NCI-H2171 treated with DMSO at 0.1 percent for 48 hours (cell line): ENCODE results near the gene CMPK1.

Experiments
- DNase-seq: peaks from one replicate; lab custom pipeline; 2025; lab: John Stamatoyannopoulos, UW

The CMPK1 gene

GRCh38 chr1:47396671-47397196 is 63.1 kb downstream of the CMPK1 start:
- DNase-seq, result no peak

- no peak for DNase-seq
These were observed 65.7 kb downstream of the CMPK1 start for GRCh38 chr1:47399138-47399845.

DNA sequence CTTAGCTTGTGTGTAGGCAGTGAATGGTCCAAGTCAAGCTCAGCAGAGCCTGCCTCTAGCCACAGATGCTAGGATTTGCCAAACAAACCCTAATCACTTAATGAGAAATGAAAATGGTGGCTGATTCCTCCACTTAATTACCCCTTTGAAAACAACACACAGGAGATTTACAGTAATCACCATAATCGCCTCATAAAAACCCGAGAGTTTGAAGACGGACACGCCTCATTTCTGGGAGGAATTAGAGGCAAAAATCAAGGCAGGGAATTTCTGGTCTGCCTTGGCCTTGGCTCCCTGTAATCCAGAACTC is 66.2 kb downstream of the CMPK1 start:
- DNase-seq, result no peak

- no peak for DNase-seq
These were observed 68.2 kb downstream of the CMPK1 start for GRCh38 chr1:47401761-47402160.

DNA sequence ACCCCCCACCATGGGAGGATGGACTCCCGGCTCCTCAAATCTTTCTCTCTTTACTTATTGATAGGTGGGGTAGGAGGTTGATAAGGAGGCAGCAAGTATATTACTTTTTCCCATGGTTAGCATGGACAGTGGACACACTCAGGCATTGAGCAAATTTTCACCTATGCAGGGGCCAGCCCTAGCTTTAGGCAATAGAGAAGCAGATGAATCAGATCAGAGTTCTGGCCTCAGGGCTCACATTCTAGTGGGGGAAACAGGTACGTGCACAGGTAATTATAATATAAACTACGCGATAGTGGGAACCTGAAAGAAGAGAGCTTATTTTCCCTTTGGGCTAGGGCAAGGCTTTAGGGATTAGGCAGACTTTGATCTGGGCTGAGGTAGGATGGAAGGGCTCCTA is 69.0 kb downstream of the CMPK1 start:
- DNase-seq, result no peak

DNA sequence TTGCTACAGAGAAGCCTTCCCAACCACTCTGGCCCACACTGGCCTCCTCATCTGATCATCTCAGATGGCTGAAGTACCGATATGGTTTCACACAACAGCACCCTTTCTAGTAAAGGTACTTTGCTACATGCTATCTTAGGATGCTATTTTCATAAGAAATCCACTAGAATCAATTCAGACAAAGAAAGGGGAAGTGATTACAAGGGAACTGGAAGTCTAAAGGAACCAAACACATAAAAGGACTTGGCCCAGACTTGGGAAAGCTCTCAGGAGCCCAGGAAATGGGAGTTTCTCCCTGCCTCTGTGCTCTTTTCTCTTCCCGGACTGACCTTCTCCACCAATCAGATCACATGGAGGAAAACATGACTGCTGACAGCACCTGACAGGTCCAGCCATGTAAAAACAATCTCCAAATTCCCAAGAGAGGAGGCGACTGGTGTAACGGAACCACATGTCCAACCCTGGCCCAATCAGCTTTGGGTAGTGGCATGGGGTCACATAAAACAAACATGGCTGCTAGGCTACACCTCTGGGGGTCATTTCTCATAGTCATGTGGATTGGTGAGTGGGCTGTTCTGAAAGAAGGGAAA is 69.8 kb downstream of the CMPK1 start:
- DNase-seq, result no peak

DNA sequence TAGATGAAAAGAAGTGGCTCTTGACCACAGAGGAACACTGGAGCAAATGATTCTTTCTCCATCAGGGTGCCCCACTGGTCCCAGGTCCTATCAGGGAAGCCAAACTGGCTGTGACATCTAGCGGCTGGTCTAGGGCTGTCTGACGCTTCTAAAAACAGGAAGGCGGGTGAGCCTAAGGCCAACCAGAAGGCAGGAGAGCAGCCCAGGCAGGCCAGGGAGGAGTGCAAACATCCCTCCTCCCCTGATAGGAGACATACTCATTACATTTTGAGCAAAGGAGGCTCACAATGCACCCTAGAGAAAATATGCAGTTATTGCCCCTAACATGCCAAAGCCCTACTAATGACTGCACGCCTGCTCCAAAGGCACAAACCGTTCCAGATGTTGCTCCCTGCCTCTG is 72.1 kb downstream of the CMPK1 start:
- no peak for DNase-seq

DNA sequence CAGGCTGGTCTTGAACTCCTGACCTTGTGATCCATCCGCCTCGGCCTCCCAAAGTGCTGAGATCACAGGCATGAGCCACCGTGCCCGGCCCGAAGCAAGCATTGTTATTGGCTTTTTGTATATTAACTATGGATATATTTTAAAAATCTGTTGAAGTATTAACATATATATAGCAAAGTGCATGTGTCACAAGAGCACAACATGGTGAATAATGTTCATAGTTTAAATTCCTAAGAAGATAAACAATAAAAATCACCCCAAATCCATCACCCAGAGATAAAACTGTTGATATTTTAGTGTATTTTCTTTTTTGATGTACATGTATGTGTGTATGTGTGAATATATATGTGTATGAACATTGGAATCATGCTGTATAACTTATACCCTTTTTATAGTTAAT is 73.4 kb downstream of the CMPK1 start:
- no peak for DNase-seq

DNA sequence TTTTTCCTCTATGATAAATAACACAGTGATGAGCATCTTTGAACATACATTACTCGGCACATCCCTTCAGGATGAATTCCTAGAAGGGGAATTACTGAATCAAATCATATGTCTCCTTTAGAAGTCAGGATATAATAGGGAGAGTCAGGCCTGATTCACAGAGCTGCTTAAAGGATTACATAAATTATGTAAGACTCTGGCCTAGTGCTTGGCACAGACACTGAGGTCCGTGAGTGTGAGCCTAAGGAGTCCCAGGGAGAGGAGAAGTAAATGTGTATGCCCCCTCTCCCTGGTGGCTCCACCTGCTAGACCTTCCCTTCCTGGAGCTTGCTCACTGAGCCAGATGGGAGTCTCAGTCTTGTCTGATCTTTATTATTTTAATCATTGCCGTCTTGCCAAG is 73.9 kb downstream of the CMPK1 start:
- no peak for DNase-seq

DNA sequence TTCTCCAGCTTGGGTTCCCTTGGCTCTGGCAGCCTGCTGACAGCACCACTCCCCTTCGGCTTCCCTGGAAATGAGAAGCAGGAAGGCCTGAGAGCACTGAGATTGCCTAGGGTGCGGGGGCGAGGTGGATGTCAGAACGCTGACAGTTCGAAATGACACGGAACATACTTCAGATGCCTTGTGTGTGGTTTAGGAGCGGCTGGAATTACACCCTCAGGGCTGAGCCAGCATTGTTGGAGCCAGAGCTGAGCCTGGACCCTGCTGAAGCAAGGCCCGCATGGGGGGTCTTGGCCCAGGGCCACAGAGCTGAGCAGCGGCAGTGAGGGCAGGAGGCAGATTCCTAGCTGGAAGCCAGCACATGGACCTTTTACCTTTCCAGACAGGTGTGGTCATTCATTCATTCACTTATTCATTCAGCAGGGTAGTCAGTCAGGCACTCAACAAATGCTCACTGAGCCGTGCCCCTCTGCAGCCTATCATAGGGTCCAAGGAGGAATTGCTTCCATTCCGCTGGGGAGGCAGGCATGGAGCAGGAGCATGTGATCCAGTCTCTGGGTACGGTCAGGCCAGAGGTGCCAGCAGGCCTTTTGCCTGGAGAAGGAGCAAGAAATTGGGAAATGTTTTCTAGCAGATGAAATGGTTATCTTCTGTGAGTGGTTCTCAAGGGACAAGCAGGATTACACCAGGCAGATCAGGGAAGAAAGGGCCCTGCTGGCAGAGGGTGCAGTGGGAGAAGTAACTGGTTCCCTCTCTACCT is 75.9 kb downstream of the CMPK1 start:
- no peak for DNase-seq

DNA sequence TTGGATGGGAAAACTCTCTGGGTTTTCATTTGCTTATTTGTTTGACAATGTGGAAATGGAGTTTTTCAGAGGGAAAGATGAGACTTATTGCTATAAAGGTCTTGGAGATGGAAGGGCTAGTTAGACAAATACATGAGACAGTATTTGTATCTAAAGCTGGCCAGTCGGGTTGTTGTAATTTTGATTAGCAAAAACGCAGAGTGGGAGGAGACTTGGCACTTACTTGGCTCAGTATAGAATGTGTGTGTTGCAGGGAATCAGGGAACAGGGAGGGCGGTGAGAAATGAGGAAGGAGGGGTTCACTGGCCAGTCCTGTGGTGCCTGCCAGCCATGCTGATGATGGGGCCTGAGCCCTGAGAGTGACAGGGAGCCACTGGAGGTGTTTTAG is 76.5 kb downstream of the CMPK1 start:
- DNase-seq, result no peak

- DNase-seq, result no peak
These were observed 77.8 kb downstream of the CMPK1 start for GRCh38 chr1:47411436-47411835.

DNA sequence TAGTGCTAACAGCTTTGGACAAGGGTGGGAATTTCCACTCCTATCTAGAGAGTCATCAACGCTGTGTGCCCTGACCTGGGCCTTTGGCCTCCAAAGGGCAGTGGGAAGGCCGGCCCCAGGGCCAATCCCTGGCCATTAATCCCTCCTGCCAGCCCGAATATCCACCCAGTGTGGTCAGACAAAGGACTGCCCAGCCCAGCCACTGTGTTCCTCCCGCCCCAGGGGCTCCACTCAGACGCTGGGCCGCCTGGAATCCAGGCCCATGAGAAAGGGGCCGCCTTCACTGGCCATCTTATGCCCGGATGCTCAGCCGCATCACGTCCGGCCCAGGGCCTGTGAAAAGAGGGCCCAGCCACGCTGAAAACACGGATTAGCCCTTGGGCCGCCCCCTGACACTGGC is 78.8 kb downstream of the CMPK1 start:
- DNase-seq, result no peak

DNA sequence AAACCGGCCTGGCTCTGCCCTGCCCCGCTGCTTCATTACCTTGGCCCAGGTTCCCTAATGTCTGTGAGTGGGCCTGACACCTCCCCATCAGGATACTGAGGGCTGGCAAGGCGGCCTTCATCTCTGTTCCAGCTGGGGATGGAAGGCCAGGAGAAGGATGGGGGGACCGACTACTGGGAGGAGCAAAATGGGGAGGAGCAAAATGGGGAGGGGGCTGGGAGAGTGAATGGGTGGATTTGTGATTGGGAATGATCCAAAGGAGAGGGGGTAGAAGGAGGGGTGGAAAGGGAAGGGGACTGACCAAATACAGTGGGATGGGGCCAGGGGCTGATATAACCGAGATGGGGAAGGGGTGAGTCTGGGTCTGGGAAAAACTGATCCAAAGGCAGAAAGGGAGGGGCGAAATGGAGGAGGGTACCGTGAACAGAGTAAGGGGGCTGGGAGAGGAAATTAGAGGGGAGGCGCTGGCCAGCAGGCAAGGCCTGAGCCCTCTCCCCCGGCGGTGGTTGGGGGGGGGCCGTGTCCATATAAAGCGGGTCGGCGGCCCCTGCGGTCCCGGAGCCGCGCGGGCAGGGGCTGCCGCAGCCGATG is 82.2 kb downstream of the CMPK1 start, which contains the start of gene FOXE3:
Gene FOXE3, plus strand, starts transcription at position 558 of the 591 bp plus-strand sequence. Its CDS starts 31 bp downstream, at position 589.
- DNase-seq, result no peak

DNA sequence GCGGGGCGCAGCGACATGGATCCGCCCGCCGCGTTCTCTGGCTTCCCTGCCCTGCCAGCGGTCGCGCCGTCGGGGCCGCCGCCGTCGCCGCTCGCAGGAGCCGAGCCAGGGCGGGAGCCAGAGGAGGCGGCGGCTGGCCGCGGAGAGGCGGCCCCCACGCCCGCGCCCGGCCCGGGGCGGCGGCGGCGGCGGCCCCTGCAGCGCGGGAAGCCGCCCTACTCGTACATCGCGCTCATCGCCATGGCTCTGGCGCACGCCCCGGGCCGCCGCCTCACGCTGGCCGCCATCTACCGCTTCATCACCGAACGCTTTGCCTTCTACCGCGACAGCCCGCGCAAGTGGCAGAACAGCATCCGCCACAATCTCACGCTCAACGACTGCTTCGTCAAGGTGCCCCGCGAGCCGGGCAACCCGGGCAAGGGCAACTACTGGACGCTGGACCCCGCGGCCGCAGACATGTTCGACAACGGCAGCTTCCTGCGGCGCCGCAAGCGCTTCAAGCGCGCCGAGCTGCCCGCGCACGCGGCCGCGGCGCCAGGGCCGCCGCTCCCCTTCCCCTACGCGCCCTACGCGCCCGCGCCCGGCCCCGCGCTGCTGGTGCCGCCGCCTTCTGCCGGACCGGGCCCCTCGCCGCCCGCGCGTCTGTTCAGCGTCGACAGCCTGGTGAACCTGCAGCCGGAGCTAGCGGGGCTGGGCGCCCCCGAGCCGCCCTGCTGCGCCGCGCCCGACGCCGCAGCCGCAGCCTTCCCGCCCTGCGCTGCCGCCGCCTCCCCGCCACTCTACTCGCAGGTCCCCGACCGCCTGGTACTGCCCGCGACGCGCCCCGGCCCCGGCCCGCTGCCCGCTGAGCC is 83.0 kb downstream of the CMPK1 start:
- DNase-seq, result no peak

DNA sequence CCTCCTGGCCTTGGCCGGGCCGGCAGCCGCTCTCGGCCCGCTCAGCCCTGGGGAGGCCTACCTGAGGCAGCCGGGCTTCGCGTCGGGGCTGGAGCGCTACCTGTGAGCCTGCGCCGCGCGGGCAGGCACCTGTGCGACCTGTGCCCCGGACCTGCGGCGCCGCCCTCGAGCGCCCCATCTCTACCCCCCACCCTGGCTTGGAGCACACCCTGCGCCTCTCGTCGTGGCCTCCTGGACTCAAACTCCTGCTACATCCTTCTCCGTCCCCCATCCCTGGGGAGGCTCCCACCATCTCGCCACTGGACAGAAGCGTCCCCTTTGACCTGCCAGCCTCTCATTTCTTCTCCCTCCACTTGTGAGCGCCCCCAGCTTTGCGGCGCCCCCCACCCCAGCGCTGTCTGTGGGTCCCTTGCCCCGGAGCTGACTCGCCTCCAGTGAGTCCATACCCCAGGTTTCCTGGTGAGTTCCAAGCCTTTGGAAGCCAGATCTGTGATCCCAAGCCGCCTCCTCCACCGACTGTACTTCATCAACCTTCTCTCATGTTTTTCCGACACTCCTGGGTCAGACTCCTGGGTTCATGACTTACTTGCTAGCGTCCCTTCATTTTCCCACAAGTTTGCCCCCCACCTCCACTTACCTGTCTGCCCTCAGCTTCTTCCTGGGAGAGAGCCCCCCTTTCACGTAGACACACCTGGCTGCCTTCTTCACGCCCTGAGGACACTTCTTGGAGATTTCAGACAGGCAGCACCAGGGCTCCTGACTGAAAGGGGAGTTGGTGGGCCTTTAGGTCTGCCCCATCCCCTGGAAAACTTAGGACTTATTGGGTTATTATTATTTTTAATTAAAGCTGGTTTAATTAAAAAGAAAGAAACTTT is 83.8 kb downstream of the CMPK1 start:
- DNase-seq, result no peak

DNA sequence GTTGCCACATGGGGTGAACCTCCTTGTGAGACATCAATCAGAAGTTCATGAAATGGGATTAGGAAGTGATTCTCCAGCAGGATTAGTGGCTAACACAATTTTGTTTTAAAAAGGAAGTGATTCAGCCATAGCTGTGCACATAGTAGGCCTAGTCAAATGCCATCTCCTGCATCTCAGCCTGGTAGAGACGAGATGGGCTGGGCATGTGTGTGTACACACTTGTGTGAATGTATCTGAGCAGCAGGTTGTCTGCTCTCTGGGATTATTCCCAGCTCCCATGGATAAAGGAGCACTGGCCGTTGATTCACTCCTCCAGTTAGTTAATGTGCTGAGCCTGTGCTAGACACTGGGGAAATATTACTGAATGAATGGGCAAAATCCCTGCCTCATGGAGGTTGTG is 84.5 kb downstream of the CMPK1 start:
- no peak for DNase-seq

DNA sequence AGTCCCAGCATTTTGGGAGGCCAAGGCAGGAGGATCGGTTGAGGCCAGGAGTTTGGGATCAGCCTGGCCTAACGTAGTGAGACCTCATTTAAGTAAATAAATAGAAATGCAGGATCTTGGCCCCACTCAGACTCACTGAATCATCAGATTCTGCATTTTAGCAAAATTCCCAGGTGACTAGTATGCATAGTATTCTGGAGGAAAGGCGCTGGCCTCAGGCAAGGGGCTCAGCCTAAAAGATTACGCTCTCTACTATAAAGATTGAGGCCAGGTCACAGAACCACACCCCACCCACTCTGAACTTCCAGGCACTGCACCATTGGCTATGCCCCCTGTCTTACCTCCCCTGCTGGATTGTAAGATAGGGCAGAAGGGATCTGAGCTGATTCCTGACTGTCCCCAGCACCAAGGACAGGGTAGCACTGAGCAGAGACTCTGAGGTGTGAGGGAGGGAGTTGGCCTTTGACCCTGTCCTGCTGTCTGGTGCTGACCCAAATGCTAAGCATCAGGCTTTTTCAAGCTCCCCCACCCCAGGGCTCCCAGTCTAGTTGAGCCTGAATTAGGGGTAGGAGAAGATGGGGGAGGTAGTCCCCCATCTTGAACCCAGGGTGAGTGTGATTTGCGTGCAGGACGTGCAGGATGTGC is 85.2 kb downstream of the CMPK1 start:
- no peak for DNase-seq

DNA sequence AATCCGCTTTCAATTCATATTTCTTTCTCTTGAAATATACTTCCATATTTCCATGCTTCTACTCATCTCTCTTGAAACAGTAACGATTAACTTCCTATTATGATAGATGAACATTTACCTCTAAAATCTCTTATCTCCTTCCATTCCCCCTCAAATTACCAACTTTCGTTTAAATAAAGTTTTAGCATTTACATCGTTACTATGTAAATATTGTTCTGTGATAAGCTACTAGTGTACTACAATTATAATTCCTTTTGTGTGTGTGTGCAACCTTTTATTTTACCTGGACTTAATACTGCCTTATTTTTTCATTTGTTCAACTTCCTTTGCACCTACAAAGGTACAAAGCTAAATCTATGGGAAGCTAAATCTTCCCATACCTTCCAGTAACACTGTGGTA is 87.0 kb downstream of the CMPK1 start:
- no peak for DNase-seq

- DNase-seq, result no peak
These were observed 90.3 kb downstream of the CMPK1 start for GRCh38 chr1:47423872-47424271.
